Peyer's patch (tissue), 4 donors: ENCODE results near the gene PDE4B.

ENCODE experiments used
- CTCF ChIP-seq, 6 experiments: fragments of 450-650 bp in 4 of 6; fragments of 200-600 bp in 2 of 6; sonication (generic) in 1 of 6; IDR thresholded peaks; one replicate each; pipeline ENCODE4 v1.5.1; 2017 to 2019; ENCODE audit warnings: antibody characterized with exemption in 6 of 6, mild to moderate bottlenecking in 3 of 6, moderate library complexity in 1 of 6
- POLR2A ChIP-seq, 2 donors: fragments of 450-650 bp; IDR thresholded peaks; one replicate each; pipeline ENCODE4 v1.5.1; 2017; ENCODE audit warnings: antibody characterized with exemption in 2 of 2, mild to moderate bottlenecking in 2 of 2, moderate library complexity in 2 of 2

- no peak for TF ChIP-seq CTCF (IDR thresholded peaks at IDR 0.05)
- no peak for TF ChIP-seq POLR2A (IDR thresholded peaks at IDR 0.05)
Observed at GRCh38 chr1:65990161-65990560, 197.5 kb downstream of the PDE4B start.
